K562 (cell line): Measurements from ENCODE around the gene MEF2C. TPM values are rescaled to one million over a fixed set of nuclear protein-coding genes. Genes with fewer than 3 reads are reported as not detected.

Source experiments
- ATAC-seq: fragments of 200-7000 bp; cut with Tn5 transposase; 3 replicates; pipeline ENCODE4 v1.9.1; 2020; ENCODE audit warnings: moderate library complexity
- BruUV-seq: library from RNA; stranded (reverse); fragments of 400-500 nt; replicated peaks from 2 replicates; lab custom pipeline; 2021; lab: Mats Ljungman, UMichigan
- CTCF ChIA-PET: fragments of 300-600 bp; formaldehyde crosslinking; extraction: SDS; loops from one replicate; lab custom pipeline; 2021; ENCODE audit warnings: low intra/inter-chr PET ratio; lab: Yijun Ruan, JAX
- POLR2A ChIA-PET: fragments of 300-600, 350-650 bp; sonication (Branson Sonifier 250); formaldehyde crosslinking; extraction: SDS; loops from one replicate; lab custom pipeline; 2021; ENCODE audit warnings: antibody characterized with exemption, inconsistent platforms; lab: Yijun Ruan, JAX
- DNase-seq, 4 experiments: peaks; one replicate each; pipeline versions ENCODE4 v3.0.0 to v3.0.0-alpha.2; 2011 to 2018; ENCODE audit warnings: low spot score in 3 of 4, mixed read lengths in 3 of 4; ENCODE audit errors: extremely low read depth in 1 of 4
- FAIRE-seq: peaks from 2 replicates; lab custom pipeline; 2011; peaks lifted over from hg19 to GRCh38; lab: Jason Lieb, UNC
- H2AFZ ChIP-seq: 2 replicates; pipeline ENCODE4 v1.6.0; 2011; ENCODE audit warnings: low read depth, low read length, control low read depth, inconsistent platforms
- H3K27ac ChIP-seq: fragments of 200-600 bp; 3 replicates; pipeline ENCODE4 v1.8.0; 2011; ENCODE audit warnings: low read depth, mild to moderate bottlenecking, control low read depth, inconsistent platforms, low read length, moderate library complexity, mixed read lengths; ENCODE audit errors: extremely low read depth
- H3K27me3 ChIP-seq, 2 experiments: fragments of 300-600 bp in 1 of 2; 2 replicates in 1 of 2; 3 replicates in 1 of 2; pipeline versions ENCODE4 v1.6.0 to v1.8.0; 2011; ENCODE audit warnings: inconsistent platforms in 2 of 2, low read length in 2 of 2, mild to moderate bottlenecking in 1 of 2, mixed read lengths in 1 of 2, moderate library complexity in 1 of 2; ENCODE audit not compliant: control insufficient read depth in 2 of 2, insufficient read depth in 2 of 2
- H3K36me3 ChIP-seq: fragments of 300-600 bp; 3 replicates; pipeline ENCODE4 v1.8.0; 2011; ENCODE audit warnings: mild to moderate bottlenecking, low read length, inconsistent platforms; ENCODE audit not compliant: control insufficient read depth, insufficient read depth
- H3K4me1 ChIP-seq, 2 experiments: fragments of 200-600 bp in 1 of 2; replicated peaks in 1 of 2; 2 replicates in 1 of 2; 3 replicates in 1 of 2; pipeline versions ENCODE4 v1.5.1 to v1.8.0; 2011; ENCODE audit warnings: inconsistent platforms in 2 of 2, low read length in 2 of 2, mild to moderate bottlenecking in 1 of 2, mixed read lengths in 1 of 2, moderate library complexity in 1 of 2; ENCODE audit not compliant: control insufficient read depth in 2 of 2, insufficient read depth in 2 of 2
- H3K4me2 ChIP-seq: 2 replicates; pipeline ENCODE4 v1.6.1; 2011; ENCODE audit warnings: low read length, control low read depth, inconsistent platforms, mixed read lengths; ENCODE audit not compliant: insufficient read depth
- H3K4me3 ChIP-seq: fragments of 200-600 bp; sonication (generic), shearing (Covaris generic); 2 replicates; pipeline ENCODE4 v1.5.1; 2016; ENCODE audit warnings: control low read depth, inconsistent platforms
- H3K79me2 ChIP-seq: fragments of 200-600 bp; 3 replicates; pipeline ENCODE4 v1.8.0; 2011; ENCODE audit warnings: low read length, inconsistent platforms; ENCODE audit not compliant: control insufficient read depth, insufficient read depth
- H3K9ac ChIP-seq, 2 experiments: 2 replicates each; pipeline versions ENCODE4 v1.6.0 to v1.6.1; 2011; ENCODE audit warnings: low read depth in 2 of 2, low read length in 2 of 2, control low read depth in 1 of 2, inconsistent platforms in 1 of 2, mild to moderate bottlenecking in 1 of 2, mixed read lengths in 1 of 2; ENCODE audit not compliant: insufficient read depth in 1 of 2
- H3K9me1 ChIP-seq: one replicate; pipeline ENCODE4 v1.6.0; 2011; ENCODE audit warnings: inconsistent platforms, mild to moderate bottlenecking, low read length, moderate library complexity; ENCODE audit not compliant: control insufficient read depth, insufficient read depth
- H3K9me3 ChIP-seq: replicated peaks from 2 replicates; pipeline ENCODE4 v1.5.1; 2011; ENCODE audit warnings: low read depth, low read length, inconsistent platforms; ENCODE audit not compliant: control insufficient read depth, insufficient read depth
- H4K20me1 ChIP-seq: replicated peaks from 2 replicates; pipeline ENCODE4 v1.6.1; 2011; ENCODE audit warnings: low read length, inconsistent platforms, mixed read lengths; ENCODE audit not compliant: control insufficient read depth, insufficient read depth
- C11orf30 ChIP-seq: fragments of 450-650 bp; IDR thresholded peaks from 2 replicates; pipeline ENCODE4 v1.6.1; 2016; ENCODE audit warnings: low read depth, mild to moderate bottlenecking
- ETV5 ChIP-seq: sonication (generic); formaldehyde crosslinking; IDR thresholded peaks from 2 replicates; pipeline ENCODE4 v1.4.0; 2020; ENCODE audit warnings: low read depth, mild to moderate bottlenecking, missing genetic modification reagents
- GTF2A2 ChIP-seq: IDR thresholded peaks from 2 replicates; pipeline ENCODE4 v1.6.1; 2016; ENCODE audit warnings: mild to moderate bottlenecking, missing genetic modification characterization, missing compliant biosample characterization
- HDAC2 ChIP-seq: fragments of 450-650 bp; IDR thresholded peaks from 2 replicates; pipeline ENCODE4 v1.6.1; 2016; ENCODE audit warnings: mild to moderate bottlenecking
- NUFIP1 ChIP-seq: fragments of 450-650 bp; IDR thresholded peaks from 2 replicates; pipeline ENCODE4 v1.6.1; 2018; ENCODE audit not compliant: partially characterized antibody
- PHB ChIP-seq: fragments of 250-450 bp; sonication (Bioruptor Pico); IDR thresholded peaks from 2 replicates; pipeline ENCODE4 v1.5.0; 2021
- POLR2AphosphoS5 ChIP-seq: IDR thresholded peaks from 2 replicates; pipeline ENCODE4 v1.6.1; 2011; ENCODE audit warnings: mild to moderate bottlenecking, low read depth, low read length, moderate library complexity; ENCODE audit not compliant: control insufficient read depth, insufficient read depth
- RUNX1 ChIP-seq: sonication (generic); IDR thresholded peaks from 2 replicates; pipeline ENCODE4 v1.6.1; 2016; ENCODE audit warnings: antibody characterized with exemption, low read depth
- ZBTB8A ChIP-seq: fragments of 450-650 bp; IDR thresholded peaks from 2 replicates; pipeline ENCODE4 v1.6.1; 2018; ENCODE audit warnings: mild to moderate bottlenecking, moderate library complexity; ENCODE audit not compliant: partially characterized antibody
- ZZZ3 ChIP-seq: fragments of 450-650 bp; IDR thresholded peaks from 2 replicates; pipeline ENCODE4 v1.6.1; 2016; ENCODE audit warnings: antibody characterized with exemption, mild to moderate bottlenecking, moderate library complexity
- WGBS: fragments of 100-300 bp; shearing (Covaris generic); methylation state at CpG from one replicate; pipeline ENCODE4 v1.1.6; 2016; ENCODE audit warnings: low coverage, mixed read lengths; ENCODE audit not compliant: insufficient coverage; ENCODE audit errors: missing lambda C conversion rate; 5-methylcytosine and 5-hydroxymethylcytosine counted together
- in situ Hi-C: fragments of 300-500 bp; cut with MboI; formaldehyde crosslinking; loops from 4 replicates; pipeline ENCODE4 v1.15.0; 2018; ENCODE audit warnings: inconsistent platforms, mixed read lengths
- intact Hi-C: fragments of 100-400 bp; cut with micrococcal nuclease; formaldehyde crosslinking; loops from 2 replicates; pipeline ENCODE4 v1.14.2; 2022
- polyA plus RNA-seq, 8 experiments: library from polyadenylated mRNA; depleted of rRNA in 4 of 8; stranded (reverse) in 5 of 8; unstranded in 3 of 8; fragments of >200 nt; fragmentation: Nextera tagmentation in 2 of 8; fragmentation: Illumina TruSeq in 1 of 8; extraction: Ambion mirVana in 2 of 8; extraction: Trizol in 1 of 8; gene quantifications; 2 replicates each; pipeline versions ENCODE4 v1.2.1 to v1.2.3, GENCODE V29; 2011 to 2014; ENCODE audit warnings: inconsistent platforms in 1 of 8, missing spikeins in 1 of 8
- total RNA-seq, 7 experiments: library from RNA; depleted of rRNA in 6 of 7; stranded (reverse); fragments of >200 nt in 6 of 7; fragmentation: Illumina TruSeq in 2 of 7; extraction: Trizol in 2 of 7; gene quantifications; 2 replicates each; pipeline versions ENCODE4 v1.2.1 to v1.2.3, GENCODE V29; 2011 to 2021; ENCODE audit warnings: low replicate concordance in 1 of 7
- TF ChIP-seq, protein P1 (sequence below): fragments of 250-450 bp; sonication (Bioruptor Pico); IDR thresholded peaks from 2 replicates; pipeline ENCODE4 v1.5.0; 2020; ENCODE audit warnings: mild to moderate bottlenecking, borderline replicate concordance
- TF ChIP-seq, protein P2 (sequence below): fragments of 250-450 bp; sonication (Bioruptor Pico); IDR thresholded peaks from 2 replicates; pipeline ENCODE4 v1.4.0; 2020; ENCODE audit warnings: mild to moderate bottlenecking

Gene MEF2C
- total and polyA plus RNA-seq, 9 of the 15 experiments (the other 6 are each of a cell fraction or from before 2014, with no cell fraction given): 25.1 to 67.8 (median 58.3) TPM

DNA sequence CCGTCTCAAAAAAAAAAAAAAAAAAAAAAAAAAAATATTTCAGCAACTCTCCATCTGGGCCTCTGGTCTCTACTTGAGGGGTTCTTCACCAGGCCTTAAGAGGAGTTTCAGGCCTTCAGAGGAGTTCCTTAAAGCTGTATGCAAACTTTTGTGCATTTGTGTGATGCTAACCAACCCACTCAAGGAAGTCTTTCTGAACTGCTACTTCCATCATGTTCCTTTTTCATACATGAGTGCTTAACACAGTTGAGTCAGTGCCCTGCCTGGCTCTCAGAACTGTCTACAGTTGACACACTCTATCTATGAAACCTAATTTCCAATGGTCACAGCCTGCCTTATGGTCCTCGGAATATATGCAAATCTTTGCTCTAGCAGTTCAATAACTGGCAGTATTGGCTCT, 146.5 kb downstream of the MEF2C start:
- intact Hi-C loops (loop anchor here (10.0 kb wide), 2 partner anchors 98 to 538 kb away; no protein-coding TSS in a partner anchor), in situ Hi-C loops (no loop called here)
- Histone ChIP-seq H2AFZ (no peak overlapping the region), H3K27ac (no peak overlapping the region), H4K20me1 (no peaks in the 10 kb centered on the region), H3K36me3 (peaks cover 17% of the 10 kb centered on the region), H3K9me3 (no peaks in the 10 kb centered on the region), H3K4me3 (no peak overlapping the region), H3K4me2 (no peak overlapping the region), H3K79me2 (peaks cover 3% of the 10 kb centered on the region; the same call in 2 of the 3 replicates), H3K27me3 (no peaks in the 10 kb centered on the region), H3K9me1 (no peaks in the 10 kb centered on the region), H3K9ac (no peak overlapping the region), H3K4me1 (peaks cover 0 to 25% of the 10 kb centered on the region in 2 experiments; a peak in 3 of 5 replicates)
- FAIRE-seq (no peak), ATAC-seq (no peak), DNase-seq (no peak)
- CTCF ChIA-PET: no interaction called here
- POLR2A ChIA-PET: no interaction called here
- 46% methylated on average over 1 of the region's 2 CpGs for WGBS
- BruUV-seq: no TSS peak
- TF ChIP-seq ZZZ3 (no peak), ZBTB8A (no peak), GTF2A2 (tag) (no peak), ETV5 (no peak), PHB (CRISPR knock-in tag) (no peak), NUFIP1 (no peak), RUNX1 (no peak), HDAC2 (no peak), POLR2AphosphoS5 (no peak), C11orf30 (no peak)
- TF ChIP-seq, protein P1, sequence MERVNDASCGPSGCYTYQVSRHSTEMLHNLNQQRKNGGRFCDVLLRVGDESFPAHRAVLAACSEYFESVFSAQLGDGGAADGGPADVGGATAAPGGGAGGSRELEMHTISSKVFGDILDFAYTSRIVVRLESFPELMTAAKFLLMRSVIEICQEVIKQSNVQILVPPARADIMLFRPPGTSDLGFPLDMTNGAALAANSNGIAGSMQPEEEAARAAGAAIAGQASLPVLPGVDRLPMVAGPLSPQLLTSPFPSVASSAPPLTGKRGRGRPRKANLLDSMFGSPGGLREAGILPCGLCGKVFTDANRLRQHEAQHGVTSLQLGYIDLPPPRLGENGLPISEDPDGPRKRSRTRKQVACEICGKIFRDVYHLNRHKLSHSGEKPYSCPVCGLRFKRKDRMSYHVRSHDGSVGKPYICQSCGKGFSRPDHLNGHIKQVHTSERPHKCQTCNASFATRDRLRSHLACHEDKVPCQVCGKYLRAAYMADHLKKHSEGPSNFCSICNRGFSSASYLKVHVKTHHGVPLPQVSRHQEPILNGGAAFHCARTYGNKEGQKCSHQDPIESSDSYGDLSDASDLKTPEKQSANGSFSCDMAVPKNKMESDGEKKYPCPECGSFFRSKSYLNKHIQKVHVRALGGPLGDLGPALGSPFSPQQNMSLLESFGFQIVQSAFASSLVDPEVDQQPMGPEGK (CRISPR knock-in tag): no peak
- TF ChIP-seq, protein P2, sequence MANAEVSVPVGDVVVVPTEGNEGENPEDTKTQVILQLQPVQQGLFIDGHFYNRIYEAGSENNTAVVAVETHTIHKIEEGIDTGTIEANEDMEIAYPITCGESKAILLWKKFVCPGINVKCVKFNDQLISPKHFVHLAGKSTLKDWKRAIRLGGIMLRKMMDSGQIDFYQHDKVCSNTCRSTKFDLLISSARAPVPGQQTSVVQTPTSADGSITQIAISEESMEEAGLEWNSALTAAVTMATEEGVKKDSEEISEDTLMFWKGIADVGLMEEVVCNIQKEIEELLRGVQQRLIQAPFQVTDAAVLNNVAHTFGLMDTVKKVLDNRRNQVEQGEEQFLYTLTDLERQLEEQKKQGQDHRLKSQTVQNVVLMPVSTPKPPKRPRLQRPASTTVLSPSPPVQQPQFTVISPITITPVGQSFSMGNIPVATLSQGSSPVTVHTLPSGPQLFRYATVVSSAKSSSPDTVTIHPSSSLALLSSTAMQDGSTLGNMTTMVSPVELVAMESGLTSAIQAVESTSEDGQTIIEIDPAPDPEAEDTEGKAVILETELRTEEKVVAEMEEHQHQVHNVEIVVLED (CRISPR knock-in tag): no peak
